GM12878 (cell line): ENCODE results near the gene COL9A3. TPM values are rescaled to one million over a fixed set of nuclear protein-coding genes. Genes with fewer than 3 reads are reported as not detected.
A peak's percentile ranks its signal among the peaks of the same experiment; 100 is the strongest.

Experiments used
- ATAC-seq: fragments of 200-7000 bp; cut with Tn5 transposase; 3 replicates; pipeline ENCODE4 v1.9.1; 2020; ENCODE audit warnings: mild to moderate bottlenecking, moderate library complexity
- BruUV-seq: library from RNA; stranded (reverse); fragments of 400-500 nt; replicated peaks from 2 replicates; lab custom pipeline; 2021; lab: Mats Ljungman, UMichigan
- CTCF ChIA-PET: fragments of 300-600 bp; sonication (Branson Sonifier 250); formaldehyde crosslinking; extraction: SDS; loops from one replicate; lab custom pipeline; 2021; ENCODE audit warnings: inconsistent platforms; lab: Yijun Ruan, JAX
- POLR2A ChIA-PET: fragments of 350-600 bp; formaldehyde crosslinking; extraction: SDS; loops from one replicate; lab custom pipeline; 2021; ENCODE audit warnings: inconsistent platforms; lab: Charles Lee
- RAD21 ChIA-PET: fragments of 300-600 bp; sonication (Branson Sonifier 250); formaldehyde crosslinking; loops from one replicate; lab custom pipeline; 2023; ENCODE audit warnings: antibody characterized with exemption; ENCODE audit not compliant: unreplicated experiment; lab: Charles Lee
- SMC1A ChIA-PET: fragments of 300-600 bp; sonication (Branson Sonifier 250); formaldehyde crosslinking; loops from one replicate; lab custom pipeline; 2023; ENCODE audit not compliant: unreplicated experiment, uncharacterized antibody; lab: Charles Lee
- DNase-seq: peaks from one replicate; pipeline ENCODE4 v3.0.0-alpha.2; 2011; ENCODE audit warnings: low read depth, low spot score
- FAIRE-seq: peaks from 3 replicates; lab custom pipeline; 2011; peaks lifted over from hg19 to GRCh38; lab: Jason Lieb, UNC
- H2AFZ ChIP-seq: 2 replicates; pipeline ENCODE4 v1.6.0; 2011; ENCODE audit warnings: low read depth, low read length, control low read depth; ENCODE audit not compliant: control insufficient read depth
- H3K27ac ChIP-seq: 2 replicates; pipeline ENCODE4 v1.5.1; 2011; ENCODE audit warnings: control low read depth; ENCODE audit not compliant: control insufficient read depth, insufficient read depth
- H3K27me3 ChIP-seq, 2 experiments: replicated peaks in 1 of 2; 2 replicates each; pipeline versions ENCODE4 v1.6.0 to v1.6.1; 2011; ENCODE audit warnings: low read length in 1 of 2; ENCODE audit not compliant: control insufficient read depth in 2 of 2, insufficient read depth in 2 of 2
- H3K36me3 ChIP-seq, 2 experiments: 2 replicates each; pipeline ENCODE4 v1.5.1; 2011; ENCODE audit warnings: low read length in 1 of 2; ENCODE audit not compliant: control insufficient read depth in 2 of 2, insufficient read depth in 2 of 2
- H3K4me1 ChIP-seq: 2 replicates; pipeline ENCODE4 v1.6.1; 2011; ENCODE audit warnings: mild to moderate bottlenecking, low read length, moderate library complexity, mixed read lengths; ENCODE audit not compliant: control insufficient read depth, insufficient read depth
- H3K4me2 ChIP-seq: 2 replicates; pipeline ENCODE4 v1.6.0; 2011; ENCODE audit warnings: control low read depth; ENCODE audit not compliant: control insufficient read depth, insufficient read depth
- H3K4me3 ChIP-seq: fragments of 200-600 bp; sonication (generic); 2 replicates; pipeline ENCODE4 v1.5.1; 2016
- H3K79me2 ChIP-seq: 2 replicates; pipeline ENCODE4 v1.6.0; 2011; ENCODE audit warnings: low read length; ENCODE audit not compliant: control insufficient read depth, insufficient read depth
- H3K9ac ChIP-seq: 2 replicates; pipeline ENCODE4 v1.8.0; 2011; ENCODE audit warnings: low read length, control low read depth, mixed read lengths; ENCODE audit not compliant: control insufficient read depth, insufficient read depth
- H3K9me3 ChIP-seq: replicated peaks from 3 replicates; pipeline ENCODE4 v1.5.1; 2011; ENCODE audit warnings: mild to moderate bottlenecking, low read length; ENCODE audit not compliant: control insufficient read depth, insufficient read depth
- H4K20me1 ChIP-seq: 2 replicates; pipeline ENCODE4 v1.6.0; 2011; ENCODE audit not compliant: control insufficient read depth, insufficient read depth
- GATAD2B ChIP-seq: fragments of 450-650 bp; conservative IDR thresholded peaks from 2 replicates; pipeline ENCODE4 v1.6.1; 2017; ENCODE audit warnings: low read depth, mild to moderate bottlenecking, moderate library complexity
- HDAC2 ChIP-seq: fragments of 200-600 bp; sonication (generic); IDR thresholded peaks from 2 replicates; pipeline ENCODE4 v1.6.1; 2017
- IRF4 ChIP-seq: IDR thresholded peaks from 2 replicates; pipeline ENCODE4 v1.6.1; 2011; ENCODE audit warnings: low read depth, low read length
- JUND ChIP-seq: IDR thresholded peaks from 2 replicates; pipeline ENCODE4 v1.6.1; 2012; ENCODE audit warnings: low read depth, mild to moderate bottlenecking, low read length, improper control_type of control experiment, moderate library complexity
- KLF5 ChIP-seq: fragments of 450-650 bp; IDR thresholded peaks from 2 replicates; pipeline ENCODE4 v1.6.1; 2014; ENCODE audit warnings: mild to moderate bottlenecking; ENCODE audit not compliant: partially characterized antibody
- MTA2 ChIP-seq: fragments of 450-650 bp; IDR thresholded peaks from 2 replicates; pipeline ENCODE4 v1.6.1; 2016; ENCODE audit warnings: low read depth, mild to moderate bottlenecking, moderate library complexity
- MYB ChIP-seq: fragments of 150-350 bp; IDR thresholded peaks from 2 replicates; pipeline ENCODE4 v1.6.1; 2014; ENCODE audit warnings: mild to moderate bottlenecking, low read depth, low read length, borderline replicate concordance
- NR2C1 ChIP-seq: fragments of 450-650 bp; IDR thresholded peaks from 2 replicates; pipeline ENCODE4 v1.6.1; 2017; ENCODE audit warnings: antibody characterized with exemption, mild to moderate bottlenecking, moderate library complexity
- RBBP5 ChIP-seq: fragments of 200-600 bp; sonication (generic); conservative IDR thresholded peaks from 2 replicates; pipeline ENCODE4 v1.6.1; 2016
- STAT1 ChIP-seq: fragments of 450-650 bp; conservative IDR thresholded peaks from 2 replicates; pipeline ENCODE4 v1.6.1; 2014; ENCODE audit warnings: antibody characterized with exemption, mild to moderate bottlenecking
- SUZ12 ChIP-seq: fragments of 200-600 bp; sonication (generic); IDR thresholded peaks from one replicate; pipeline ENCODE4 v1.6.1; 2018; ENCODE audit warnings: antibody characterized with exemption, mild to moderate bottlenecking; ENCODE audit not compliant: unreplicated experiment
- TAF1 ChIP-seq: IDR thresholded peaks from 2 replicates; pipeline ENCODE4 v1.6.1; 2011; ENCODE audit warnings: mild to moderate bottlenecking, low read depth, low read length, borderline replicate concordance
- TCF12 ChIP-seq: IDR thresholded peaks from 2 replicates; pipeline ENCODE4 v1.6.1; 2011; ENCODE audit warnings: low read depth, mild to moderate bottlenecking, low read length
- TCF7 ChIP-seq: IDR thresholded peaks from 2 replicates; pipeline ENCODE4 v1.6.1; 2014; ENCODE audit warnings: antibody characterized with exemption, borderline replicate concordance
- YBX1 ChIP-seq: fragments of 450-650 bp; IDR thresholded peaks from 2 replicates; pipeline ENCODE4 v1.6.1; 2016; ENCODE audit warnings: antibody characterized with exemption
- ZSCAN29 ChIP-seq: fragments of 450-650 bp; IDR thresholded peaks from 2 replicates; pipeline ENCODE4 v1.6.1; 2017; ENCODE audit warnings: mild to moderate bottlenecking, moderate library complexity
- WGBS: methylation state at CpG from one replicate; pipeline ENCODE4 v1.1.6; 2016; ENCODE audit warnings: low lambda C conversion rate; ENCODE audit not compliant: insufficient replicate concordance, insufficient coverage; ENCODE audit errors: missing lambda C conversion rate; 5-methylcytosine and 5-hydroxymethylcytosine counted together
- in situ Hi-C: fragments of 300-500 bp; cut with MboI; formaldehyde crosslinking; loops from 9 replicates; pipeline ENCODE4 v1.14.3; 2018; ENCODE audit warnings: mixed read lengths
- intact Hi-C: fragments of 100-400 bp; cut with micrococcal nuclease; formaldehyde crosslinking; loops from one replicate; pipeline ENCODE4 v1.14.2; 2022; ENCODE audit not compliant: unreplicated experiment
- polyA plus RNA-seq, 11 experiments: library from polyadenylated mRNA; depleted of rRNA in 4 of 11; unstranded in 6 of 11; stranded (reverse) in 5 of 11; fragments of >200 nt; fragmentation: Nextera tagmentation in 4 of 11; fragmentation: Illumina TruSeq in 1 of 11; extraction: Ambion mirVana in 4 of 11; extraction: Trizol in 1 of 11; gene quantifications; 1 replicate in 1 of 11; 2 replicates in 10 of 11; pipeline versions ENCODE4 v1.2.1 to v1.2.3, GENCODE V29; 2011 to 2016; ENCODE audit warnings: inconsistent platforms in 2 of 11, missing spikeins in 2 of 11, low read depth in 1 of 11
- total RNA-seq, 4 experiments: library from RNA; depleted of rRNA in 3 of 4; stranded (reverse); fragments of >200 nt in 3 of 4; fragmentation: Illumina TruSeq in 1 of 4; extraction: Trizol in 1 of 4; gene quantifications; 2 replicates each; pipeline versions ENCODE4 v1.2.1 to v1.2.3, GENCODE V29; 2013 to 2021
- TF ChIP-seq, protein P1 (sequence below): fragments of 450-650 bp; IDR thresholded peaks from 2 replicates; pipeline ENCODE4 v1.6.1; 2016; ENCODE audit warnings: mild to moderate bottlenecking, moderate library complexity, borderline replicate concordance
- TF ChIP-seq, protein P2 (sequence below): fragments of 450-650 bp; IDR thresholded peaks from 2 replicates; pipeline ENCODE4 v1.6.1; 2016; ENCODE audit warnings: mild to moderate bottlenecking
- TF ChIP-seq, protein P3 (sequence below): IDR thresholded peaks from 2 replicates; pipeline ENCODE4 v1.6.1; 2012; ENCODE audit warnings: low read depth, low read length, improper control_type of control experiment

Gene COL9A3
- total and polyA plus RNA-seq, 10 of the 15 experiments (the other 5 are each of a cell fraction or from before 2014, with no cell fraction given) = 0.09 to 1.7 (median 0.63) TPM; not detected in 1

DNA sequence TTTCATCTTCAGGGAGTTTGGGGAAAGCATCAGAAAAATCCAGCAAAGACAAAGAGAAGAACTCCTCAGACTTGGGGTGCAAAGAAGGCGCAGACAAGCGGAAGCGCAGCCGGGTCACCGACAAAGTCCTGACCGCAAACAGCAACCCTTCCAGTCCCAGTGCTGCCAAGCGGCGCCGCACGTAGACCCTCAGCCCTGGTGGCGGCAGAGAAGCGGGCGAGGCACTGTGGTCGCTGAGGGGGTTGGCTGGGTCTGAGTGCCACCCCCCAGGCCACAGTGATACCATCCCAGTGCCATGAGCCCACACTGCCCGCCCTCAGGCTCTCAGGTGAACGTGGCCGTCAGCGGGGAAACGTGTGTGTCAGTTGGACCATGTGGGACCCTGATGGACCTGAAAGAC is 17.4 kb upstream of the COL9A3 start:
- ATAC-seq = no peak
- no peaks in the 10 kb centered on the region for H3K27me3 ChIP-seq
- TF ChIP-seq NR2C1 (no peak), TCF12 (no peak), HDAC2 (no peak), SUZ12 (no peak), MYB (no peak), TCF7 (no peak), YBX1 (no peak), TAF1 (no peak), GATAD2B (no peak), KLF5 (no peak), RBBP5 (no peak), STAT1 (no peak), MTA2 (no peak), JUND (no peak), ZSCAN29 (no peak), IRF4 (no peak)
- TF ChIP-seq, protein P1, sequence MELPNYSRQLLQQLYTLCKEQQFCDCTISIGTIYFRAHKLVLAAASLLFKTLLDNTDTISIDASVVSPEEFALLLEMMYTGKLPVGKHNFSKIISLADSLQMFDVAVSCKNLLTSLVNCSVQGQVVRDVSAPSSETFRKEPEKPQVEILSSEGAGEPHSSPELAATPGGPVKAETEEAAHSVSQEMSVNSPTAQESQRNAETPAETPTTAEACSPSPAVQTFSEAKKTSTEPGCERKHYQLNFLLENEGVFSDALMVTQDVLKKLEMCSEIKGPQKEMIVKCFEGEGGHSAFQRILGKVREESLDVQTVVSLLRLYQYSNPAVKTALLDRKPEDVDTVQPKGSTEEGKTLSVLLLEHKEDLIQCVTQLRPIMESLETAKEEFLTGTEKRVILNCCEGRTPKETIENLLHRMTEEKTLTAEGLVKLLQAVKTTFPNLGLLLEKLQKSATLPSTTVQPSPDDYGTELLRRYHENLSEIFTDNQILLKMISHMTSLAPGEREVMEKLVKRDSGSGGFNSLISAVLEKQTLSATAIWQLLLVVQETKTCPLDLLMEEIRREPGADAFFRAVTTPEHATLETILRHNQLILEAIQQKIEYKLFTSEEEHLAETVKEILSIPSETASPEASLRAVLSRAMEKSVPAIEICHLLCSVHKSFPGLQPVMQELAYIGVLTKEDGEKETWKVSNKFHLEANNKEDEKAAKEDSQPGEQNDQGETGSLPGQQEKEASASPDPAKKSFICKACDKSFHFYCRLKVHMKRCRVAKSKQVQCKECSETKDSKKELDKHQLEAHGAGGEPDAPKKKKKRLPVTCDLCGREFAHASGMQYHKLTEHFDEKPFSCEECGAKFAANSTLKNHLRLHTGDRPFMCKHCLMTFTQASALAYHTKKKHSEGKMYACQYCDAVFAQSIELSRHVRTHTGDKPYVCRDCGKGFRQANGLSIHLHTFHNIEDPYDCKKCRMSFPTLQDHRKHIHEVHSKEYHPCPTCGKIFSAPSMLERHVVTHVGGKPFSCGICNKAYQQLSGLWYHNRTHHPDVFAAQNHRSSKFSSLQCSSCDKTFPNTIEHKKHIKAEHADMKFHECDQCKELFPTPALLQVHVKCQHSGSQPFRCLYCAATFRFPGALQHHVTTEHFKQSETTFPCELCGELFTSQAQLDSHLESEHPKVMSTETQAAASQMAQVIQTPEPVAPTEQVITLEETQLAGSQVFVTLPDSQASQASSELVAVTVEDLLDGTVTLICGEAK = no peak
- TF ChIP-seq, protein P2, sequence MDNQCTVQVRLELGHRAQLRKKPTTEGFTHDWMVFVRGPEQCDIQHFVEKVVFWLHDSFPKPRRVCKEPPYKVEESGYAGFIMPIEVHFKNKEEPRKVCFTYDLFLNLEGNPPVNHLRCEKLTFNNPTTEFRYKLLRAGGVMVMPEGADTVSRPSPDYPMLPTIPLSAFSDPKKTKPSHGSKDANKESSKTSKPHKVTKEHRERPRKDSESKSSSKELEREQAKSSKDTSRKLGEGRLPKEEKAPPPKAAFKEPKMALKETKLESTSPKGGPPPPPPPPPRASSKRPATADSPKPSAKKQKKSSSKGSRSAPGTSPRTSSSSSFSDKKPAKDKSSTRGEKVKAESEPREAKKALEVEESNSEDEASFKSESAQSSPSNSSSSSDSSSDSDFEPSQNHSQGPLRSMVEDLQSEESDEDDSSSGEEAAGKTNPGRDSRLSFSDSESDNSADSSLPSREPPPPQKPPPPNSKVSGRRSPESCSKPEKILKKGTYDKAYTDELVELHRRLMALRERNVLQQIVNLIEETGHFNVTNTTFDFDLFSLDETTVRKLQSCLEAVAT = no peak
- TF ChIP-seq, protein P3, sequence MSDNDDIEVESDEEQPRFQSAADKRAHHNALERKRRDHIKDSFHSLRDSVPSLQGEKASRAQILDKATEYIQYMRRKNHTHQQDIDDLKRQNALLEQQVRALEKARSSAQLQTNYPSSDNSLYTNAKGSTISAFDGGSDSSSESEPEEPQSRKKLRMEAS = no peak
- TF ChIP-seq, all 136 proteins: peak for 0
- Histone ChIP-seq H3K4me1 (peaks cover 10% of the 10 kb centered on the region), H3K4me2 (no peak overlapping the region), H3K9me3 (no peaks in the 10 kb centered on the region), H3K4me3 (no peak overlapping the region), H2AFZ (no peak overlapping the region), H4K20me1 (no peaks in the 10 kb centered on the region), H3K36me3 (peaks cover 5 to 11% of the 10 kb centered on the region in 2 experiments), H3K9ac (no peak overlapping the region), H3K27ac (no peak overlapping the region), H3K79me2 (peaks cover 7% of the 10 kb centered on the region)
- DNase-seq (no peak), FAIRE-seq (no peak)
- RAD21 ChIA-PET = no interaction called here
- intact Hi-C loops = no loop called here
- 98% methylated on average over 19 of the region's 19 CpGs for WGBS
- POLR2A ChIA-PET = no interaction called here
- CTCF ChIA-PET = no interaction called here
- in situ Hi-C loops = loop anchor here (10.0 kb wide), 1 partner anchor 145 kb away; no protein-coding TSS in a partner anchor
- TSS peak; percentile 63 for BruUV-seq
- SMC1A ChIA-PET = no interaction called here
